ENCODE results near the gene OLFML3.

OLFML3 gene

GRCh38 chr1:113949007-113949406 is 30.3 kb upstream of the OLFML3 start:
- no peak for DNase-seq (ENCODE audit: low spot score)

- DNase-seq (ENCODE audit: low spot score): no peak
Measured at GRCh38 chr1:113950908-113951307, 28.4 kb upstream of the OLFML3 start.

GRCh38 chr1:113951719-113952118 is 27.6 kb upstream of the OLFML3 start:
- no peak for DNase-seq (ENCODE audit: low spot score)

DNA sequence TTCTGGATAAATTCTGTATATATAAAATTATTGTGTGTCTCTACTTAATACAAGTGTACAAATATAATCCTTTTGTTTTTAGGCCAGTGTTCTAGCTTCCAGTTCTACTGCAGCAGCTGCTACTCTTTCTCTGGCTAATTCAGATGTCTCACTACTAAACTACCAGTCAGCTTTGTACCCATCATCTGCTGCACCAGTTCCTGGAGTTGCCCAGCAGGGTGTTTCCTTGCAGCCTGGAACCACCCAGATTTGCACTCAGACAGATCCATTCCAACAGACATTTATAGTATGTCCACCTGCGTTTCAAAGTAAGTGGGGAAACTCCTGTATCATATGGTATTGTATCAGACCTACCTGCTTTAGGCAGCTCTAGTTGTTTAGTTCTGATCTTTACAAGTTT is 21.3 kb upstream of the OLFML3 start:
- no peak for DNase-seq (ENCODE audit: low spot score)

- DNase-seq (ENCODE audit: low spot score): no peak
Measured at GRCh38 chr1:113958691-113959090, 20.6 kb upstream of the OLFML3 start.

DNA sequence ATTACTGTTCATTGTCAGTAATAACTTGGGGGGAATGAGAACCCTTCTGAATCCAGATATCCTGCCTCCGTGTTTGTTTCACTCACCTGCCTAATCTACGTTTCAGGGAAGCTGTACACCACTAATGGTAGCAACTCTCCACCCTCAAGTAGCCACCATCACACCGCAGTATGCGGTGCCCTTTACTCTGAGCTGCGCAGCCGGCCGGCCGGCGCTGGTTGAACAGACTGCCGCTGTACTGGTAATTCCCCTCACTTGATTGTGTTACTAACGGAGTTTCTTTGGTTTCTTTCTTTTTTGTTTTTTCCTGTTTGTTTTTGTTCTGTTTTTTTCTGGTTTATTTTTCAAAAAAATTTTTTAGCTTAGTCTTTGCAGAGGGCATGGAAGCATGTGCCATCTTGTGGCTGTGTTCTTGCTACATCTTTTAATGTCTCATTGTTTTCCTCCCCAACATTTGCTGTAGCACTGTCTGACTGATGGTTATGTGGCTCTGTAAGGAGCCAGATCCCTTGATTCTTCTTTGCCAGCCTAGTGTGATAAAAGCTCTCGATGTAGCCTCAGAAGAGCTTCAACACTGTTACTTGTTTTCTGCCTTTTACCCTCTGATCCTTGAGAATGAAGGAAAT is 15.9 kb upstream of the OLFML3 start:
- no peak for DNase-seq (ENCODE audit: low spot score)

GRCh38 chr1:113965703-113966412 is 13.4 kb upstream of the OLFML3 start:
- no peak for DNase-seq (ENCODE audit: low spot score)

DNA sequence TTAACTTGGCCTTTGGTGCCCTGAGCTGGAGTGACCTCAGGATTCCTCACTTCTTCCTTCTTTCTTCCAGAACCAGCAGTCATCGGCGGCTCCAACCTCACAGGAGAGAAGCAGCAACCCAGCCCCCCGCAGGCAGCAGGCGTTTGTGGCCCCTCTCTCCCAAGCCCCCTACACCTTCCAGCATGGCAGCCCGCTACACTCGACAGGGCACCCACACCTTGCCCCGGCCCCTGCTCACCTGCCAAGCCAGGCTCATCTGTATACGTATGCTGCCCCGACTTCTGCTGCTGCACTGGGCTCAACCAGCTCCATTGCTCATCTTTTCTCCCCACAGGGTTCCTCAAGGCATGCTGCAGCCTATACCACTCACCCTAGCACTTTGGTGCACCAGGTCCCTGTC is 6.3 kb upstream of the OLFML3 start:
- DNase-seq (ENCODE audit: low spot score): no peak

GRCh38 chr1:113975211-113975895 is 3.9 kb upstream of the OLFML3 start:
- no peak for DNase-seq (ENCODE audit: low spot score)

DNA sequence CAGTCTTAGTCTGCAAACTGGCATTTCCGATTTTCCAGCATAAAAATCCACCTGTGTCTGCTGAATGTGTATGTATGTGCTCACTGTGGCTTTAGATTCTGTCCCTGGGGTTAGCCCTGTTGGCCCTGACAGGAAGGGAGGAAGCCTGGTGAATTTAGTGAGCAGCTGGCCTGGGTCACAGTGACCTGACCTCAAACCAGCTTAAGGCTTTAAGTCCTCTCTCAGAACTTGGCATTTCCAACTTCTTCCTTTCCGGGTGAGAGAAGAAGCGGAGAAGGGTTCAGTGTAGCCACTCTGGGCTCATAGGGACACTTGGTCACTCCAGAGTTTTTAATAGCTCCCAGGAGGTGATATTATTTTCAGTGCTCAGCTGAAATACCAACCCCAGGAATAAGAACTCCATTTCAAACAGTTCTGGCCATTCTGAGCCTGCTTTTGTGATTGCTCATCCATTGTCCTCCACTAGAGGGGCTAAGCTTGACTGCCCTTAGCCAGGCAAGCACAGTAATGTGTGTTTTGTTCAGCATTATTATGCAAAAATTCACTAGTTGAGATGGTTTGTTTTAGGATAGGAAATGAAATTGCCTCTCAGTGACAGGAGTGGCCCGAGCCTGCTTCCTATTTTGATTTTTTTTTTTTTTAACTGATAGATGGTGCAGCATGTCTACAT is 2.5 kb upstream of the OLFML3 start:
- DNase-seq (ENCODE audit: low spot score): peak; percentile 58

- DNase-seq (ENCODE audit: low spot score): no peak
Measured at GRCh38 chr1:113977906-113978305, 1.4 kb upstream of the OLFML3 start.

DNA sequence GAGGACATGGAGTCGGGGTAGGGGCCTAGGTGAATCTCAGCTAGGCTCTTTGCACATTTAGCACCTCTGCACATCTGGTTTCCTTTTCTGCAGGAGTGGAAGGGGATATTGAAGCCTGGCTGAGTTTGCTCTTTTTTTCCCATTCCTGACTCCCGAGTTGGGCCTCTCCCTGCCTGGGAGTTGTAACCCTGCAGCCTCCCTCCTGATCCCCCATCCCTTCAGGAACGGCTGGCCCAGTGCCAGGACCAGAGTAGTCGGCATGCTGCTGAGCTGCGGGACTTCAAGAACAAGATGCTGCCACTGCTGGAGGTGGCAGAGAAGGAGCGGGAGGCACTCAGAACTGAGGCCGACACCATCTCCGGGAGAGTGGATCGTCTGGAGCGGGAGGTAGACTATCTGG is 836 bp downstream of the OLFML3 start:
- no peak for DNase-seq (ENCODE audit: low spot score)

- peak; percentile 31 for DNase-seq (ENCODE audit: low spot score)
Measured at GRCh38 chr1:113981962-113982931, 3.0 kb downstream of the OLFML3 start.

DNA sequence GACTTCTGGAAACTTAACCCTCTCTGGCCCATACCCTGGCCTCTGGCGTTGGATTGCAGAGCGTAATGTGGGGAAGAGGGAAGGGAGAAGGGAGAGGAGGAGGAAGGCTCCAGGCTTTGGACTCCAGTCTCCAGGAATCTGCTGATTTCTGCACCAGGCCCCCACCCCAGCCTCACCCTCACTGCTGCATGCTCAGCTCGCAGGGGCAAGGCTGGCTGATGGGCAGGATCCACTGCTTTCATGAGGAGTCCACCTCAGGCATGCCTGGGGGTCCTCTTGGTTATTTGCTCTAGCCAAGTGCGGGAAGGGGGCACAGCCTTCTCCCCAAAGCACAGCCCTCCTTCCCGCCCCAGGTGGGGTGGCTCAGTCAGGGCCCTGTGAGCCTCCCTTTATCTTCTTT is 3.7 kb downstream of the OLFML3 start:
- DNase-seq (ENCODE audit: low spot score): no peak

- no peak for DNase-seq (ENCODE audit: low spot score)
Measured at GRCh38 chr1:113983391-113983790, 4.1 kb downstream of the OLFML3 start.

DNA sequence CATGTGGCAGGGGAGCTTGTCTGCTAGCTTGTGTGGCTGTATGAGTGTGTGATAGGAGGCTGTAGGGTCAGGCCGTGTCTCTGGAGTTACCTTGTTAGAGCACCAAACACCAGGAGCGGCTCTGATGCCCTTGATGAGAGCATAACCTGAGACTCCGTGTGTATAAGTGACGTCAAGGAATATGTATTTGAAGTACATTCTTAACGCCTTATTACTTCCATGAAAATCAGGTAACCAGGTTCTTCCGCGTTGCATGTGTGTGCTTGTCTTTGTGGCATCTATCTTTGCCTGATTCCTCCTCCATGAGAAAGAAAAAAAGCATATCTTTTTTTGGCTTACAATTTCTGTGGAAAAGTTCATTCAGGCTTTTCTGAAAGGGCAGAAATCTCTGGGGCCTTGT is 4.6 kb downstream of the OLFML3 start:
- no peak for DNase-seq (ENCODE audit: low spot score)

DNA sequence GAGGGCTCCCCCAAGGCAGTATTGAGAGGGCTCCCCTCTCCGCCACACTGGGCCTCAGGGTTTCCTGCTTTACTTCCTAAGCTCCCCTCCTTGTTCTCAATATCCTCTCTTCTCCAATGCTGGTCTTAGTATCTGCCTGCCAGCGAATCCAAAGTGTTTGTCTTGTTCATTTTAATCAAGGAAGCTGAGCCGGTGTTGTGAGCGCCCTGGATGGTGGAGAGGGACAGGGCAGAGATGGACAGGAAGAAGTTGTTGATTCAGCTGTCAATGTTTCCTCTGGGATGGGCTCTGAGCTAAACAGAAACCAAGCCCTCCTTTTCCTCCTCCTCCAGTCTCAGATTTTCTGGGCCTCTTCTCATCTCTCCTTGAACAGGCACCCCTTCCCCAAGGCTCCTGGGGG is 5.4 kb downstream of the OLFML3 start:
- no peak for DNase-seq (ENCODE audit: low spot score)

DNA sequence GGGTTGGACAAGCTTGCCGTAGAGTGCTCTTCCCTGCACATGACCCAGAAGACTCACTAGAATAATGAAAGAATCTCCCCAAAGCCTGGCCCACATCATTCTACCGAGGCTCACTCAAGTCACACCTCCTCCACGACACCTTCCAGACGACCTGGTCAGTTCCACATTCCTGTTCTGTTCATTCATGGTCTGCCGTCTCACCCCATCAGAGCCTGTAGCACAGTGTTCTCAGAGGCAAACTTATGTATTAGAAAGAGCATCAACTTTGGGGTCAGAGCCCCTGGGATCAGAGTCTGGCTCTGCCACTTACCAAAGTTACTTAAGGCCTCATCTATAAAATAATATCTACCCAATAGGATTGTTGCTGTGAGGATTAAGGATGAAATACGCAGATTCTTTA is 7.5 kb downstream of the OLFML3 start:
- DNase-seq (ENCODE audit: low spot score): no peak

GRCh38 chr1:113987259-113987658 is 8.0 kb downstream of the OLFML3 start:
- no peak for DNase-seq (ENCODE audit: low spot score)

- no peak for DNase-seq (ENCODE audit: low spot score)
Measured at GRCh38 chr1:113990530-113990929, 11.3 kb downstream of the OLFML3 start.

- no peak for DNase-seq (ENCODE audit: low spot score)
Measured at GRCh38 chr1:113990961-113991360, 11.7 kb downstream of the OLFML3 start.

Data from iPS-NIHi11 (cell line).